Activated CD8-positive, alpha-beta T cell treated with anti-CD3 and anti-CD28 coated beads, Interleukin-2, amount 10 ng/mL, durations not matched to agents 7 days and 5 days (primary cell): ENCODE results near the gene CDC14C. TPM values are rescaled to one million over a fixed set of nuclear protein-coding genes. Genes with fewer than 3 reads are reported as not detected.
"Not testable (repeated sequence)": the region's sequence is repeated elsewhere in the genome, so short reads cannot be mapped to it uniquely, and the experiment has no call there.

ENCODE experiments used
- ATAC-seq: fragments of 150-1000 bp; cut with Tn5 transposase; one replicate; pipeline ENCODE4 v1.10.0; 2021; ENCODE audit warnings: moderate library complexity
- CTCF ChIA-PET: fragments of 350-600 bp; sonication (Branson Sonifier 250); formaldehyde crosslinking; loops from one replicate; lab custom pipeline; 2021; ENCODE audit warnings: antibody characterized with exemption; lab: Charles Lee
- POLR2A ChIA-PET: fragments of 350-600 bp; sonication (Branson Sonifier 250); formaldehyde crosslinking; loops from one replicate; lab custom pipeline; 2021; ENCODE audit warnings: antibody characterized with exemption; lab: Charles Lee
- DNase-seq: peaks from one replicate; pipeline ENCODE4 v3.0.0-alpha.2; 2020
- H3K27ac Mint-ChIP-seq: one replicate; pipeline ENCODE4 v1.8.0; 2021; ENCODE audit warnings: mild to moderate bottlenecking, mixed read lengths
- H3K27me3 Mint-ChIP-seq: one replicate; pipeline ENCODE4 v1.8.0; 2021; ENCODE audit warnings: low read depth, mixed read lengths
- H3K36me3 Mint-ChIP-seq: one replicate; pipeline ENCODE4 v1.8.0; 2021; ENCODE audit warnings: low read depth, mixed read lengths
- H3K4me1 Mint-ChIP-seq: one replicate; pipeline ENCODE4 v1.8.0; 2021; ENCODE audit warnings: low read depth, mixed read lengths
- H3K4me3 Mint-ChIP-seq: one replicate; pipeline ENCODE4 v1.8.0; 2021; ENCODE audit warnings: mild to moderate bottlenecking, mixed read lengths
- H3K9me3 Mint-ChIP-seq: one replicate; pipeline ENCODE4 v1.8.0; 2022; ENCODE audit warnings: mixed read lengths; ENCODE audit not compliant: insufficient read depth
- total RNA-seq, 2 experiments: library from RNA; stranded (reverse); gene quantifications; one replicate each; pipeline ENCODE4 v1.2.3, GENCODE V29; 2021

Gene CDC14C
- not detected for total RNA-seq

DNA sequence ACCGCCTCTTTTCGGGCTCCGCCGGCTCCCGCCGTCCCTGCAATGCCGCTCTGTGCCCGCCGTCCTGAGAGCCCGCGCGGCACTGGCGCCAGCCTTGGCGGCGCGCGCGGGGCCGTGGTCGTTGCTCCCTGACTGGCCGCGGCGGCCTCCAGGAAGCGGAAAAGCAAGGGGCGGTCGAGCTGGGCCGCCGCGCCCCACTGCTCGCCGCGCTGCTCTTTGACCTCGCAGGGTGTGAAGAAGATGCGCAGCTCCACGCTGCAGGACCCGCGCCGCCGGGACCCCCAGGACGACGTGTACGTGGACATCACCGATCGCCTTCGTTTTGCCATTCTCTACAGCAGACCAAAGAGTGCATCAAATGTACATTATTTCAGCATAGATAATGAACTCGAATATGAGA, at the start of gene CDC14C:
Gene CDC14C (plus strand): TSS at position 115 of the 400 bp plus-strand sequence. CDS start 126 bp downstream, at position 241.
- H3K4me3 Mint-ChIP-seq: no peak within 1 kb of the TSS
- H3K27ac Mint-ChIP-seq: no peak within 1 kb of the TSS
- DNase-seq (no peak), ATAC-seq (no peak)
- no peaks in the 10 kb centered on the region for H3K36me3 Mint-ChIP-seq
- no peaks in the 10 kb centered on the region for H3K4me1 Mint-ChIP-seq
- CTCF ChIA-PET: no interaction called here
- no peaks in the 10 kb centered on the region for H3K9me3 Mint-ChIP-seq
- H3K27me3 Mint-ChIP-seq: no peaks in the 10 kb centered on the region
- POLR2A ChIA-PET: no interaction called here

GRCh38 chr7:48875045-48875916, 49.1 kb upstream of the CDC14C start:
- H3K4me3 Mint-ChIP-seq: no peak overlapping the region
- no peaks in the 10 kb centered on the region for H3K9me3 Mint-ChIP-seq
- no peaks in the 10 kb centered on the region for H3K4me1 Mint-ChIP-seq
- no peaks in the 10 kb centered on the region for H3K36me3 Mint-ChIP-seq
- no peak overlapping the region for H3K27ac Mint-ChIP-seq
- ATAC-seq (peak; percentile 44), DNase-seq (peak; percentile 26)
- ChIA-PET POLR2A (no interaction called here), CTCF (no interaction called here)
- H3K27me3 Mint-ChIP-seq: no peaks in the 10 kb centered on the region

GRCh38 chr7:48876087-48876486, 48.3 kb upstream of the CDC14C start:
- DNase-seq: no peak
- CTCF ChIA-PET: interaction anchor here (0.5 kb wide), 1 partner anchor 21 kb away, joined by 5 read pairs; no protein-coding TSS in a partner anchor
- Mint-ChIP-seq H3K4me3 (no peak overlapping the region), H3K36me3 (no peaks in the 10 kb centered on the region), H3K27me3 (no peaks in the 10 kb centered on the region), H3K9me3 (no peaks in the 10 kb centered on the region), H3K4me1 (no peaks in the 10 kb centered on the region), H3K27ac (no peak overlapping the region)
- no peak for ATAC-seq
- POLR2A ChIA-PET: no interaction called here

- no peaks in the 10 kb centered on the region for H3K4me1 Mint-ChIP-seq
- ChIA-PET CTCF (no interaction called here), POLR2A (no interaction called here)
These were observed 43.5 kb upstream of the CDC14C start for GRCh38 chr7:48880851-48881250.

DNA sequence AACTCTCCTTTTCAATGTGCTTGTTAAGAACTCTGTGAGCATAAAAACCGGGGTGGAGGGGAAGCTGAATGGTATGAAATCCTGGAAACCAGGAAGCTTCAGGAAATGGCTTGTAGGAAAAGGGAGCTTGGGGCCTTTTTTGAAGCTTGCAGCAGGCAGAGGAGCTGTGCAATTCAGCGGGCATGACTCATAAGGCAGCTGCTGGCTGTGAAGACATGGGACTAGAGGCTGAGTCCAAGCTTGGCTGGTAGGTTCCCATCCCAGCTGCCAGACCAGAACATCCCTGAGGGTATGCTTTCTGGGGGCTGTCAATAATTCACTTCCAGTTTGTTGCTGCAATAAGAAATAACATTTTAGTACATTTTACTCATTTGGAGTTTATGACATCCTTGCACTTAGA, 36.8 kb upstream of the CDC14C start:
- no peaks in the 10 kb centered on the region for H3K36me3 Mint-ChIP-seq
- ATAC-seq: no peak
- no peaks in the 10 kb centered on the region for H3K27me3 Mint-ChIP-seq
- ChIA-PET CTCF (no interaction called here), POLR2A (no interaction called here)
- H3K27ac Mint-ChIP-seq: no peak overlapping the region
- H3K4me3 Mint-ChIP-seq: no peak overlapping the region
- H3K4me1 Mint-ChIP-seq: no peaks in the 10 kb centered on the region
- H3K9me3 Mint-ChIP-seq: no peaks in the 10 kb centered on the region
- DNase-seq: no peak

More at GRCh38 chr7:48880851-48881250, 43.5 kb upstream of the CDC14C start:
- Mint-ChIP-seq H3K27me3 (no peaks in the 10 kb centered on the region), H3K4me3 (no peak overlapping the region), H3K27ac (no peak overlapping the region), H3K9me3 (no peaks in the 10 kb centered on the region), H3K36me3 (no peaks in the 10 kb centered on the region)
- no peak for ATAC-seq
- DNase-seq: no peak

- POLR2A ChIA-PET: no interaction called here
- Mint-ChIP-seq H3K9me3 (no peaks in the 10 kb centered on the region), H3K36me3 (no peaks in the 10 kb centered on the region), H3K4me1 (no peaks in the 10 kb centered on the region), H3K27ac (no peak overlapping the region), H3K4me3 (no peak overlapping the region), H3K27me3 (no peaks in the 10 kb centered on the region)
- CTCF ChIA-PET: no interaction called here
- DNase-seq (no peak), ATAC-seq (no peak)
These were observed 29.8 kb upstream of the CDC14C start for GRCh38 chr7:48894574-48894973.

GRCh38 chr7:48899932-48900331, 24.4 kb upstream of the CDC14C start:
- H3K9me3 Mint-ChIP-seq: peaks cover 4% of the 10 kb centered on the region
- ChIA-PET POLR2A (no interaction called here), CTCF (no interaction called here)
- no peak for ATAC-seq
- H3K4me3 Mint-ChIP-seq: no peak overlapping the region
- no peaks in the 10 kb centered on the region for H3K4me1 Mint-ChIP-seq
- DNase-seq: no peak
- no peaks in the 10 kb centered on the region for H3K27me3 Mint-ChIP-seq
- no peak overlapping the region for H3K27ac Mint-ChIP-seq
- no peaks in the 10 kb centered on the region for H3K36me3 Mint-ChIP-seq

GRCh38 chr7:48901966-48902365, 22.4 kb upstream of the CDC14C start:
- ChIA-PET POLR2A (no interaction called here), CTCF (no interaction called here)
- Mint-ChIP-seq H3K27ac (no peak overlapping the region), H3K27me3 (no peaks in the 10 kb centered on the region), H3K9me3 (peaks cover 4% of the 10 kb centered on the region), H3K4me1 (no peaks in the 10 kb centered on the region), H3K36me3 (no peaks in the 10 kb centered on the region), H3K4me3 (no peak overlapping the region)
- no peak for DNase-seq
- ATAC-seq: no peak

GRCh38 chr7:48904975-48905374, 19.4 kb upstream of the CDC14C start:
- no peak for DNase-seq
- H3K27ac Mint-ChIP-seq: no peak overlapping the region
- ATAC-seq: no peak
- no peaks in the 10 kb centered on the region for H3K27me3 Mint-ChIP-seq
- no peaks in the 10 kb centered on the region for H3K36me3 Mint-ChIP-seq
- CTCF ChIA-PET: no interaction called here
- H3K4me3 Mint-ChIP-seq: no peak overlapping the region
- H3K4me1 Mint-ChIP-seq: no peaks in the 10 kb centered on the region
- H3K9me3 Mint-ChIP-seq: peaks cover 4% of the 10 kb centered on the region
- POLR2A ChIA-PET: no interaction called here

DNA sequence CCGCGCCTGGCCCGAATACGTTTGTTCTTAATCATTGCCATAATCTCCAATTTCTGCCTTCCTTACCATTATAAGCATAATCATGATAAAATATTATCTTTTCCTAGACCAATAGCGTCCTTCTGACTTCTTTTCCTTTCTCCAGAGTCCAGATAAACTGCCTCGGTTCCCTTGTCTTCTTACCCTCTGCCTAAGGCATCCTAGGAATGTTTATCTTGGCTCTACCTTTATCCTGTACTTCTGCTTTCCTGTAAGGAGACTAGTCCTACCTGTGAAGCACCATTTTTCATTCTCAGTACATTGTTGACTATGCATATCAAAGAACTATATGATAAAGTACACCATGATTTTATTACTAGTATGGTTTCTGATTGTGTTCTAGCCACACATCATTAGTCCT, 18.7 kb upstream of the CDC14C start:
- DNase-seq, H3K27ac Mint-ChIP-seq, H3K9me3 Mint-ChIP-seq, H3K27me3 Mint-ChIP-seq, CTCF ChIA-PET, H3K4me1 Mint-ChIP-seq, ATAC-seq, H3K36me3 Mint-ChIP-seq, H3K4me3 Mint-ChIP-seq, POLR2A ChIA-PET: not testable (repeated sequence)

GRCh38 chr7:48909887-48910286, 14.5 kb upstream of the CDC14C start:
- H3K36me3 Mint-ChIP-seq, ATAC-seq, H3K9me3 Mint-ChIP-seq, H3K4me1 Mint-ChIP-seq, H3K27me3 Mint-ChIP-seq, H3K27ac Mint-ChIP-seq, POLR2A ChIA-PET, H3K4me3 Mint-ChIP-seq, DNase-seq, CTCF ChIA-PET: not testable (repeated sequence)

GRCh38 chr7:48931481-48931880, 7.1 kb downstream of the CDC14C start:
- ChIA-PET CTCF (no interaction called here), POLR2A (no interaction called here)
- H3K4me3 Mint-ChIP-seq: no peak overlapping the region
- DNase-seq: no peak
- ATAC-seq: no peak
- H3K27ac Mint-ChIP-seq: no peak overlapping the region
- H3K36me3 Mint-ChIP-seq: no peaks in the 10 kb centered on the region
- H3K4me1 Mint-ChIP-seq: no peaks in the 10 kb centered on the region
- no peaks in the 10 kb centered on the region for H3K27me3 Mint-ChIP-seq
- H3K9me3 Mint-ChIP-seq: no peaks in the 10 kb centered on the region
